Measurements from ENCODE around the gene TBC1D14.
A peak's percentile ranks its signal among the peaks of the same experiment; 100 is the strongest.
"Not testable (repeated sequence)": the region's sequence is repeated elsewhere in the genome, so short reads cannot be mapped to it uniquely, and the experiment has no call there.

The TBC1D14 gene

DNA sequence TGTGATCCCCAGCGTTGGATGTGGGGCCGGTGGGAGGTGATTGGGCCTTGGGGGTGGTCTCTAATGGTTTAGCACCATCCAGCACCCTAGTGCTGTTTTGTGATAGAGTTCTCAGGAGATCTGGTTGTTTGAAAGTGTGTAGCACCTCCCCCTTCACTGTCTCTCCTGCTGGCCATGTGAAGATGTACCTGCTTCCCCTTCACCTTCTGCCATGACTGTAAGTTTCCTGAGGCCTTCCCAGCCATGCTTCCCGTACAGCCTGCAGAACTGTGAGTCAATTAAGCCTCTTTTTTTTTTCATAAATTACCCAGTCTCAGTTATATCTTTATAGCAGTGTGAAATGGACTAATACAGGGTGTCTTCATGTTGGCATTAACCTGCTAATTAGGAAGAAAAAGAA is 19.3 kb upstream of the TBC1D14 start:
- TF ChIP-seq, protein P1, sequence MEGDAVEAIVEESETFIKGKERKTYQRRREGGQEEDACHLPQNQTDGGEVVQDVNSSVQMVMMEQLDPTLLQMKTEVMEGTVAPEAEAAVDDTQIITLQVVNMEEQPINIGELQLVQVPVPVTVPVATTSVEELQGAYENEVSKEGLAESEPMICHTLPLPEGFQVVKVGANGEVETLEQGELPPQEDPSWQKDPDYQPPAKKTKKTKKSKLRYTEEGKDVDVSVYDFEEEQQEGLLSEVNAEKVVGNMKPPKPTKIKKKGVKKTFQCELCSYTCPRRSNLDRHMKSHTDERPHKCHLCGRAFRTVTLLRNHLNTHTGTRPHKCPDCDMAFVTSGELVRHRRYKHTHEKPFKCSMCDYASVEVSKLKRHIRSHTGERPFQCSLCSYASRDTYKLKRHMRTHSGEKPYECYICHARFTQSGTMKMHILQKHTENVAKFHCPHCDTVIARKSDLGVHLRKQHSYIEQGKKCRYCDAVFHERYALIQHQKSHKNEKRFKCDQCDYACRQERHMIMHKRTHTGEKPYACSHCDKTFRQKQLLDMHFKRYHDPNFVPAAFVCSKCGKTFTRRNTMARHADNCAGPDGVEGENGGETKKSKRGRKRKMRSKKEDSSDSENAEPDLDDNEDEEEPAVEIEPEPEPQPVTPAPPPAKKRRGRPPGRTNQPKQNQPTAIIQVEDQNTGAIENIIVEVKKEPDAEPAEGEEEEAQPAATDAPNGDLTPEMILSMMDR (IDR thresholded peaks at IDR 0.05): no peak
- intact Hi-C loops (cut with DNase I; ENCODE audit: low total_unique reads): no loop called here
- H3K27me3 ChIP-seq: no peaks in the 10 kb centered on the region
- H3K36me3 ChIP-seq: no peaks in the 10 kb centered on the region
- no peak for DNase-seq
- H3K9me3 ChIP-seq: no peaks in the 10 kb centered on the region
- peaks cover 0 to 25% (median 19%) of the 10 kb centered on the region in 4 donors for H3K4me1 ChIP-seq
- H3K27ac ChIP-seq: no peak overlapping the region
- no peak overlapping the region for H3K4me3 ChIP-seq

DNA sequence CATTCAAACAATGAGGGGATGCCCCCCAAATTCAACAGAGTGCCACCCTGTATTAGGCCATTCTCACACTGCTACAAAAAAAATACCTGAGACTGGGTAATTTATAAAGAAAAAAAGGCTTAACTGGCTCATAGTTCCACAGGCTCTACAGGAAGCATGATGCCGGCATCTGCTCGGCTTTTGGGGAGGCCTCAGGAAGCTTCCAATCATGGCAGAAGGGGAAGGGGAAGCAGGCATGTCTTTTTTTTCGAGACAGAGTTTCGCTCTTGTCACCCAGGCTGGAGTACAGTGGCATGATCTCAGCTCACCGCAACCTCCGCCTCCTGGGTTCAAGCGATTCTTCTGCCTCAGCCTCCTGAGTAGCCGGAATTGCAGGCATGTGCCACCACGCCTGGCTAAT is 18.7 kb upstream of the TBC1D14 start:
- H3K36me3 ChIP-seq; H3K4me3 ChIP-seq; intact Hi-C loops (cut with DNase I; ENCODE audit: low total_unique reads); H3K27me3 ChIP-seq; H3K27ac ChIP-seq; H3K9me3 ChIP-seq; DNase-seq: not testable (repeated sequence)
- H3K4me1 ChIP-seq: peaks cover 0 to 19% (median 13%) of the 10 kb centered on the region in 4 donors

DNA sequence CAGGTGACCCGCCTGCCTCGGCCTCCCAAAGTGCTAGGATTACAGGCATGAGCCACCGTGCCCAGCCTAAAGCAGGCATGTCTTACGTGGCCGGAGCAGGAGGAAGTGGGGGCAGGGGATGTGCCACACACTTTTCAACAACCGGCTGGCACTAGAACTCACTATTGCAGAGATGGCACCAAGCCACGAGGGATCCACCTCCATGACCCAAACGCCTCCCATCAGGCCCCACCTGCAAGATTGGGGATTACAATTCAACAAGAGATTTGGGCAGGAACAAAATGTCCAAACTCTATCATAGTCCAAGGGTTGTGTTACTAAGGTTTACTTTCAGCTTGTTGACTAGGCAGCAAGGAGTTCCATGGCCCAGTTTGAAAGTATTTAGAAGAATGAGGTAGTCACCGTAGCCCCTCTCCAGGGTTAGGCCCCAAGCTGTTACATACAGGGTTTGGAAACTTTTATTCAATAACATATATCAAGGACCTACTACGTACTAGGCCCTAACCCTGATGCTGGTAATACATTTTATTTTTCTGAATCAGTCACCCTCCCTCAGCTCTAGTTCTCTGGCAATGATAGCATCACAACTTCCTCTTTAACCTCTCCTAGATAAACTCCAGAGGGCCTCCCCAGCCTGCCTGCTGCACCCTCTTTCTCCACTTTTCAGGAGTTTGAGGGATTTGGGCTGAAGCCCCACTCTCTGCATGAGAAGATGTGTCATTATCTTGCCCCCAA is 18.0 kb upstream of the TBC1D14 start:
- no peaks in the 10 kb centered on the region for H3K27me3 ChIP-seq
- H3K36me3 ChIP-seq: no peaks in the 10 kb centered on the region
- no peak overlapping the region for H3K27ac ChIP-seq
- DNase-seq: no peak
- H3K9me3 ChIP-seq: no peaks in the 10 kb centered on the region
- intact Hi-C loops (cut with DNase I; ENCODE audit: low total_unique reads): no loop called here
- peaks cover 0 to 13% (median 7%) of the 10 kb centered on the region in 4 donors for H3K4me1 ChIP-seq
- TF ChIP-seq, protein P1 (IDR thresholded peaks at IDR 0.05): no peak
- no peak overlapping the region for H3K4me3 ChIP-seq

DNA sequence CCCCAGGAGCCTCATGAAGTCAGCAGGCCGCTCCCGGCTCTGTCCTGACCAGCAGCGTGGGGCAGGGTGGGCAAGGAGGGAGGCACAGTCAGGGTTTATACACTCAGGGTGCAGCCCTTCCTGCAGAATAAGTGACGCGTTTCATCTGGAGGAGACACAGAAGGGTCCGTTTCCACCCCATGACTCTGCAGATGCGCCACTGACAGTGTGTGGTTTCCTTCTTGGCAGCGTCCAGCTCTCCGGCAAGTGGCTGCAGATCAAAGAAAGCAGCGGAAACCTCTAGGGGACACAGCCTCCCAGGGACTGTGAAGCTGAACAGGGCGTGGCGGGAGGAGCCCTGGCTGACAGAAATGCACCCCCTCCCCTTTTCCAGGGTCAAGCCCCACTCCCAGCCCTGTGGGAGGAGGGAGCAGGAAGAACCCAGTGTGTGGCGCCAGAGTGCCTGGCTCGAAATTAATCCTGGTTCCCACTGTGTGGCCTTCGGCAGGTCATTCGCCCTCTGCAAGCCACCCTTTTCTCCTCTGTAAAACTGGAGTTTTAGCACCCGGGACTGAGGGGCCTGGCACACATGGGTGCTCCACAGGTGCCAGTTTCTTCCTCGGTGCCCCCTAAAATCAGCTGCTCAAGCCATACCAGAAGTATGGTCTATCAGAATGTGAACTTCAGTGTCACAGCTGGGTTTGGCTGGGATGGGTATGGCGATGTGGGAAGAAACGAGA is 17.3 kb upstream of the TBC1D14 start:
- peaks cover 0 to 9% (median 4%) of the 10 kb centered on the region in 4 donors for H3K4me1 ChIP-seq
- intact Hi-C loops (cut with DNase I; ENCODE audit: low total_unique reads): no loop called here
- peak in 1 of 2 donors; percentile 43 for DNase-seq
- H3K27ac ChIP-seq: no peak overlapping the region
- TF ChIP-seq, protein P1 (IDR thresholded peaks at IDR 0.05): no peak
- H3K9me3 ChIP-seq: no peaks in the 10 kb centered on the region
- no peaks in the 10 kb centered on the region for H3K27me3 ChIP-seq
- H3K36me3 ChIP-seq: no peaks in the 10 kb centered on the region
- no peak overlapping the region for H3K4me3 ChIP-seq

DNA sequence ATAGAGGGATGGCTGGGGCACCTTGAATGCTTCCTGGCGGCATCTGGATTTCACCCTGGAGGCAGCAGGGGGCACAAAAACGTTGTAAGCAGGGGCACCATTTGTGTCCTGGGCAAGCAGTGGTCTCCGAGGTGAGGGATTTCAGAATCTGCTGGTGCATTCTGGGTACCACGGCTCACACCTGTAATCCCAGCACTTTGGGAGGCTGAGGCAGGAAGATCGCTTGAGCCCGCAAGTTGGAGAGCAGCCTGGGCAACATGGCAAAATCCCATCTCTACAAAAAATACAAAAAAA is 16.8 kb upstream of the TBC1D14 start:
- H3K9me3 ChIP-seq: no peaks in the 10 kb centered on the region
- H3K4me3 ChIP-seq: no peak overlapping the region
- no peak overlapping the region for H3K27ac ChIP-seq
- DNase-seq: no peak
- H3K27me3 ChIP-seq: no peaks in the 10 kb centered on the region
- H3K36me3 ChIP-seq: no peaks in the 10 kb centered on the region
- intact Hi-C loops (cut with DNase I; ENCODE audit: low total_unique reads): no loop called here
- peaks cover 0 to 9% (median 5%) of the 10 kb centered on the region in 4 donors for H3K4me1 ChIP-seq
- TF ChIP-seq, protein P1 (IDR thresholded peaks at IDR 0.05): no peak

DNA sequence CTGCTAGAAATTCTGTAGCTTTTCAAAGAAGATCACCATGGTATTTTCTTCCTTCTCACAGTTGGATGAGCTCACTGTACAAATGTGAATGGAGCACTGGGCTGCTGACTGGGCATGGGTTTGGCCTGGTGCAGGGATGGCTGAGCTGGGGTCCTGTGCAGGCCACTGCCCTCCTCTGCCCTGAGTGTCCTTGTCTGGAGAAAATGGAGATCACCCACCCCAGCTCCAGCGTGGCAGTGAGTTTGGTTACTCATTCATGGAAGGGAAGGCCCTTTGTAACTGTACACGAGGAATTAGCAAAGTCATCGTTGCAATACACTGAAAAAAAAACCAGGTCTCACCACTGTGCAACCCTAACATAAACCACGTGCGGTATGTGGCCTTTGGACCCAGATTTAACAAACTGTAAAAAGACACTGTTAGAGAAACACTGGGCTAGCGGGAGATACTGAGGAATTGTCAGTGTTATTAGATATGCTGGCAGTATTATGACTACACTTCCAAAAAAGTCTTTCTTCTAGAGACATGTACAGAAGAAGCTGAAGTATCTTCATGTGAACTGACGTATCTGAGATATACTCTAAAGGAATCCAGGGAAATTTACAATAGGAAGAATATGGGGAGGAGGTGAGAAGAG is 16.1 kb upstream of the TBC1D14 start:
- intact Hi-C loops (cut with DNase I; ENCODE audit: low total_unique reads): no loop called here
- Histone ChIP-seq H3K9me3 (no peaks in the 10 kb centered on the region), H3K27ac (no peak overlapping the region), H3K4me1 (peaks cover 0 to 9% (median 1%) of the 10 kb centered on the region in 4 donors), H3K4me3 (no peak overlapping the region), H3K36me3 (no peaks in the 10 kb centered on the region), H3K27me3 (no peaks in the 10 kb centered on the region)
- no peak for DNase-seq
- TF ChIP-seq, protein P1 (IDR thresholded peaks at IDR 0.05): no peak
